ENCODE results near the gene TFF1. TPM values are rescaled to one million over a fixed set of nuclear protein-coding genes. Genes with fewer than 3 reads are reported as not detected.

TFF1 gene
- total and polyA plus RNA-seq, 4 experiments from 2014 or later: not detected

GRCh38 chr21:42378418-42378817 lies 12.1 kb upstream of the TFF1 start:
- H3K9me3 ChIP-seq (ENCODE audit: control insufficient read depth in 1 of 2, low read length in 2 of 2): peaks cover 5 to 7% of the 10 kb centered on the region in 2 donors
- H3K27ac ChIP-seq (ENCODE audit: low read depth, low read length): no peak overlapping the region
- H3K4me3 ChIP-seq (ENCODE audit: low read length in 2 of 2): no peak overlapping the region
- Mint-ChIP-seq H3K9me3 (peaks cover 0 to 17% (median 14%) of the 10 kb centered on the region in 8 donors), H3K27me3 (no peaks in the 10 kb centered on the region), H3K27ac (no peak overlapping the region), H3K4me3 (no peak overlapping the region), H3K4me1 (peaks cover 3 to 9% (median 5%) of the 10 kb centered on the region in 4 donors), H3K36me3 (peaks cover 0 to 15% of the 10 kb centered on the region in 2 donors)
- ChIA-PET POLR2A (ENCODE audit: partially characterized antibody) (no interaction called here), CTCF (ENCODE audit: partially characterized antibody) (no interaction called here)
- intact Hi-C loops (cut with micrococcal nuclease): no loop called here
- no peak for DNase-seq
- H3K4me1 ChIP-seq (ENCODE audit: insufficient read depth, low read length): no peaks in the 10 kb centered on the region
- no peaks in the 10 kb centered on the region for H3K36me3 ChIP-seq (ENCODE audit: insufficient read depth, low read length)
- H3K27me3 ChIP-seq (ENCODE audit: insufficient read depth, low read length): no peaks in the 10 kb centered on the region

GRCh38 chr21:42377951-42378340 lies 11.6 kb upstream of the TFF1 start:
- no peaks in the 10 kb centered on the region for H3K27me3 Mint-ChIP-seq
- intact Hi-C loops (cut with micrococcal nuclease): no loop called here
- no peak overlapping the region for H3K27ac ChIP-seq (ENCODE audit: low read depth, low read length)
- H3K9me3 Mint-ChIP-seq: peaks cover 0 to 17% (median 14%) of the 10 kb centered on the region in 8 donors
- no peak overlapping the region for H3K27ac Mint-ChIP-seq
- no peaks in the 10 kb centered on the region for H3K36me3 ChIP-seq (ENCODE audit: insufficient read depth, low read length)
- H3K27me3 ChIP-seq (ENCODE audit: insufficient read depth, low read length): no peaks in the 10 kb centered on the region
- no peak overlapping the region for H3K4me3 ChIP-seq (ENCODE audit: low read length in 2 of 2)
- H3K4me1 Mint-ChIP-seq: peaks cover 3 to 9% (median 5%) of the 10 kb centered on the region in 4 donors
- POLR2A ChIA-PET (ENCODE audit: partially characterized antibody): no interaction called here
- H3K4me3 Mint-ChIP-seq: no peak overlapping the region
- CTCF ChIA-PET (ENCODE audit: partially characterized antibody): no interaction called here
- peaks cover 0 to 15% of the 10 kb centered on the region in 2 donors for H3K36me3 Mint-ChIP-seq
- peaks cover 5 to 7% of the 10 kb centered on the region in 2 donors for H3K9me3 ChIP-seq (ENCODE audit: control insufficient read depth in 1 of 2, low read length in 2 of 2)
- no peaks in the 10 kb centered on the region for H3K4me1 ChIP-seq (ENCODE audit: insufficient read depth, low read length)
- no peak for DNase-seq

DNA sequence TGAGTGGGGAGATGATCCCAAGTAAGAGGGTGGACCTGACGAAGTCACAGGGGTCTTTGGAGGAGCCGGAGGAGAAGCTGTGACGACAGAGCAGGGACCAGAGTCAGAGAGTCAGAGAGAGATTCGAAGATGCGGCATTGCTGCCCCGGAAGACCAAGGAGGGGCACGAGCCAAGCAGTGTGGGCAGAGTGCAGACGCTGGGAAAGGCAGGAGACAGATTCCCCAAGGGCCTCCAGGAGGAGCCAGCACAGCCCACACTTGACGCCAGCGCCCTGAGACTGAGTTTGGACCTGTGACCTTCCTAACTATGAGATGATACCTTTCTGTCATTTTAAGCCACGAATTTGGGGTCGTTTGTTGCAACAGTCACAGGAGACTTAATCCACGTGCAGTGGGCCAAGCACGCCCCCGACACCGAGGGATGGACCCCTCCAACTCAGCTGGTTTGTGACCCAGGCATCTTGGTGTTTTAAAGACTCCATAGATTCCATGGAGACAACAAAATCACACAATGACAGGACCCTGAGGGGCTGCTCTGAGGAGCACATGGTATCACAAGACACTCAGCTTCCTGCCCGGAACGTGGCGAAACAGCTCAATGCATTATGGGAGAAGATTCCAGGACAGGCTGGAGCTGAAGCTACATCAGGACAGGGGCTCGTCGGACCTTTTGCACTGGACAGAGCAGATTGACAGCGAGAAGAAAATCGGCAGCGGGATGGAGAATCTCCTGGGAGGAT lies 11.0 kb upstream of the TFF1 start:
- H3K4me1 Mint-ChIP-seq: peaks cover 3 to 7% (median 5%) of the 10 kb centered on the region in 4 donors
- peaks cover 0 to 13% (median 10%) of the 10 kb centered on the region in 8 donors for H3K9me3 Mint-ChIP-seq
- ChIA-PET CTCF (ENCODE audit: partially characterized antibody) (interaction anchor here (1.4 kb wide), 1 partner anchor 26 kb away, joined by 4 read pairs; the partner anchor contains the start of gene UBASH3A), POLR2A (ENCODE audit: partially characterized antibody) (no interaction called here)
- no peak overlapping the region for H3K27ac ChIP-seq (ENCODE audit: low read depth, low read length)
- peak overlapping the region in 1 of 7 donors; percentile 56 for H3K27ac Mint-ChIP-seq
- no peaks in the 10 kb centered on the region for H3K4me1 ChIP-seq (ENCODE audit: insufficient read depth, low read length)
- no peaks in the 10 kb centered on the region for H3K27me3 ChIP-seq (ENCODE audit: insufficient read depth, low read length)
- H3K4me3 ChIP-seq (ENCODE audit: low read length in 2 of 2): no peak overlapping the region
- peaks cover 0 to 10% of the 10 kb centered on the region in 2 donors for H3K36me3 Mint-ChIP-seq
- no peak for DNase-seq
- H3K36me3 ChIP-seq (ENCODE audit: insufficient read depth, low read length): no peaks in the 10 kb centered on the region
- H3K4me3 Mint-ChIP-seq: no peak overlapping the region
- H3K9me3 ChIP-seq (ENCODE audit: control insufficient read depth in 1 of 2, low read length in 2 of 2): peaks cover 5 to 7% of the 10 kb centered on the region in 2 donors
- intact Hi-C loops (cut with micrococcal nuclease): no loop called here
- no peaks in the 10 kb centered on the region for H3K27me3 Mint-ChIP-seq

- Histone ChIP-seq H3K4me1 (ENCODE audit: insufficient read depth, low read length) (no peaks in the 10 kb centered on the region), H3K9me3 (ENCODE audit: control insufficient read depth in 1 of 2, low read length in 2 of 2) (no peaks in the 10 kb centered on the region), H3K36me3 (ENCODE audit: insufficient read depth, low read length) (no peaks in the 10 kb centered on the region), H3K27me3 (ENCODE audit: insufficient read depth, low read length) (no peaks in the 10 kb centered on the region), H3K4me3 (ENCODE audit: low read length in 2 of 2) (no peak overlapping the region), H3K27ac (ENCODE audit: low read depth, low read length) (no peak overlapping the region)
- Mint-ChIP-seq H3K4me3 (no peak overlapping the region), H3K4me1 (peaks cover 3 to 6% (median 5%) of the 10 kb centered on the region in 4 donors), H3K27ac (no peak overlapping the region), H3K36me3 (peaks cover 0 to 1% of the 10 kb centered on the region in 2 donors), H3K9me3 (peaks cover 0 to 4% (median 2%) of the 10 kb centered on the region in 8 donors), H3K27me3 (no peaks in the 10 kb centered on the region)
- ChIA-PET CTCF (ENCODE audit: partially characterized antibody) (interaction anchor here (1.4 kb wide), 1 partner anchor 27 kb away, joined by 4 read pairs; the partner anchor contains the start of gene UBASH3A), POLR2A (ENCODE audit: partially characterized antibody) (interaction anchor here (1.5 kb wide), 1 partner anchor 27 kb away, joined by 9 read pairs; the partner anchor contains the start of gene UBASH3A)
- intact Hi-C loops (cut with micrococcal nuclease): no loop called here
- DNase-seq: no peak
Observed at GRCh38 chr21:42376338-42376982, 10.1 kb upstream of the TFF1 start.

DNA sequence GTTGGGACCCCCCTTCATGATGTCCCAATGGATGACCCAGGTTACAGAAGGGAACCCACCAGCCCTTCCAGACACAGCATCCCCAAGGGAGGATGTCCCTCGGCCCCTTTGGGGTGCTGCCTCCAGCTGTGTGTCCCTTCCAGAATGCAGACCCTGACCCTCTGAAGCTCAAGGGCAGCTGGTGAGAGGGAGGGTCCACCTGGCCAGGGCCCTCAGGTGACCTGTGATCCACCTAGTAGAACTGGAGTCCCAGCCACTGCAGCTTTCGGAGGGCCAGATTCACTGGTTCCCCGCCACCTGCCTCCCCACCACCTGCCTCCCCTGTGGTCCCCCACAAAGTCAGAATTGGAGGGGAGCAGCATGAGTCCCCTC lies 9.6 kb upstream of the TFF1 start:
- peaks cover 0 to 2% (median 0%) of the 10 kb centered on the region in 8 donors for H3K9me3 Mint-ChIP-seq
- no peaks in the 10 kb centered on the region for H3K4me1 ChIP-seq (ENCODE audit: insufficient read depth, low read length)
- CTCF ChIA-PET (ENCODE audit: partially characterized antibody): no interaction called here

DNA sequence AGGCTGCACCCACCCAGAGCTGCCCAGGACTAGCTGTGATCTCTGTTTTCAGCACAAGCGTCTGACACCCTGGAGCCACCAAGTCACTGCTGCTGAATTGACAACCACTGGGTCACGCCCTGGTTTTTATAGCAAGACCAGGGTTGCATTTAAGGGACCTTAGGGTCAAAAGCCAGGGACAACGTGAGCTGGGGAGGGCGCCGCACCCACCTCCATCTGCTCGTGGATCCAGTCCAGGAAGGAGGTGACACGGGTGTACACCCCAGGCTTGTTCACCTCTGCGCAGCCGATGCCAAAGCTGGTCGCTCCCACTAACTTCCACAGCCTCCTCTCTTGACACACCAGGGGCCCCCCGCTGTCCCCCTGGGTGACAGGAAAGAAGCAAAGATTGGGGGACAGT lies 9.2 kb upstream of the TFF1 start:
- no peaks in the 10 kb centered on the region for H3K9me3 ChIP-seq (ENCODE audit: control insufficient read depth in 1 of 2, low read length in 2 of 2)
- no peak for DNase-seq
- ChIA-PET POLR2A (ENCODE audit: partially characterized antibody) (interaction anchor here (1.5 kb wide), 1 partner anchor 28 kb away, joined by 9 read pairs; the partner anchor contains the start of gene UBASH3A), CTCF (ENCODE audit: partially characterized antibody) (no interaction called here)
- Mint-ChIP-seq H3K4me1 (peaks cover 3 to 6% (median 4%) of the 10 kb centered on the region in 4 donors), H3K36me3 (no peaks in the 10 kb centered on the region), H3K27ac (no peak overlapping the region), H3K4me3 (no peak overlapping the region), H3K9me3 (no peaks in the 10 kb centered on the region), H3K27me3 (no peaks in the 10 kb centered on the region)
- no peaks in the 10 kb centered on the region for H3K4me1 ChIP-seq (ENCODE audit: insufficient read depth, low read length)
- intact Hi-C loops (cut with micrococcal nuclease): no loop called here
- no peaks in the 10 kb centered on the region for H3K27me3 ChIP-seq (ENCODE audit: insufficient read depth, low read length)
- H3K4me3 ChIP-seq (ENCODE audit: low read length in 2 of 2): no peak overlapping the region
- no peak overlapping the region for H3K27ac ChIP-seq (ENCODE audit: low read depth, low read length)
- H3K36me3 ChIP-seq (ENCODE audit: insufficient read depth, low read length): no peaks in the 10 kb centered on the region

More for the DNA sequence above, 9.6 kb upstream of the TFF1 start:
- POLR2A ChIA-PET (ENCODE audit: partially characterized antibody): interaction anchor here (1.5 kb wide), 1 partner anchor 28 kb away, joined by 9 read pairs; the partner anchor contains the start of gene UBASH3A
- intact Hi-C loops (cut with micrococcal nuclease): no loop called here
- Histone ChIP-seq H3K4me3 (ENCODE audit: low read length in 2 of 2) (no peak overlapping the region), H3K27ac (ENCODE audit: low read depth, low read length) (no peak overlapping the region), H3K36me3 (ENCODE audit: insufficient read depth, low read length) (no peaks in the 10 kb centered on the region), H3K9me3 (ENCODE audit: control insufficient read depth in 1 of 2, low read length in 2 of 2) (no peaks in the 10 kb centered on the region), H3K27me3 (ENCODE audit: insufficient read depth, low read length) (no peaks in the 10 kb centered on the region)
- H3K27me3 Mint-ChIP-seq: no peaks in the 10 kb centered on the region
- H3K4me3 Mint-ChIP-seq: no peak overlapping the region
- no peaks in the 10 kb centered on the region for H3K36me3 Mint-ChIP-seq
- H3K27ac Mint-ChIP-seq: no peak overlapping the region
- no peak for DNase-seq
- H3K4me1 Mint-ChIP-seq: peaks cover 3 to 6% (median 4%) of the 10 kb centered on the region in 4 donors

- intact Hi-C loops (cut with micrococcal nuclease): no loop called here
- Mint-ChIP-seq H3K27ac (peak overlapping the region in 1 of 7 donors; percentile 6), H3K9me3 (no peaks in the 10 kb centered on the region), H3K4me1 (peaks cover 3 to 6% (median 4%) of the 10 kb centered on the region in 4 donors), H3K4me3 (peak overlapping the region in 2 of 8 donors; percentile 18 to 42), H3K36me3 (no peaks in the 10 kb centered on the region), H3K27me3 (no peaks in the 10 kb centered on the region)
- DNase-seq: no peak
- no peaks in the 10 kb centered on the region for H3K27me3 ChIP-seq (ENCODE audit: insufficient read depth, low read length)
- no peaks in the 10 kb centered on the region for H3K9me3 ChIP-seq (ENCODE audit: control insufficient read depth in 1 of 2, low read length in 2 of 2)
- no peaks in the 10 kb centered on the region for H3K4me1 ChIP-seq (ENCODE audit: insufficient read depth, low read length)
- ChIA-PET CTCF (ENCODE audit: partially characterized antibody) (interaction anchor here (1.1 kb wide), 1 partner anchor 13 kb away, joined by 3 read pairs; no protein-coding TSS in a partner anchor), POLR2A (ENCODE audit: partially characterized antibody) (interaction anchor here (1.5 kb wide), 1 partner anchor 29 kb away, joined by 9 read pairs; the partner anchor contains the start of gene UBASH3A)
- H3K4me3 ChIP-seq (ENCODE audit: low read length in 2 of 2): no peak overlapping the region
- H3K36me3 ChIP-seq (ENCODE audit: insufficient read depth, low read length): no peaks in the 10 kb centered on the region
- H3K27ac ChIP-seq (ENCODE audit: low read depth, low read length): no peak overlapping the region
Observed at GRCh38 chr21:42374864-42375499, 8.6 kb upstream of the TFF1 start.

Measured in CD4-positive, alpha-beta memory T cell (primary cell).